K562 treated with DMSO at 1 percent for 12 hours (cell line): ENCODE data around the gene AKT2. TPM values are rescaled to one million over a fixed set of nuclear protein-coding genes. Genes with fewer than 3 reads are reported as not detected.

ENCODE experiments used
- total RNA-seq: library from RNA; unstranded; fragments of 300-600 nt; gene quantifications from 2 replicates; pipeline ENCODE4 v1.2.3, GENCODE V29; 2022; ENCODE audit not compliant: insufficient read depth

Gene AKT2
- 18.8 and 58.1 TPM in 2 replicates for total RNA-seq

GRCh38 chr19:40284501-40285352, at the start of gene AKT2:
Gene AKT2 (minus strand): TSS chr19:40285345. CDS start chr19:40265267, 20,078 bp downstream.

GRCh38 chr19:40217934-40218890, 66.9 kb downstream of the AKT2 start, which contains the start of gene TTC9B:
Gene TTC9B (minus strand): TSS chr19:40218384. CDS start chr19:40218381, 3 bp downstream.

GRCh38 chr19:40190891-40191835, 94.0 kb downstream of the AKT2 start, which contains the start of gene MAP3K10:
Gene MAP3K10 (plus strand): TSS chr19:40191426. CDS start chr19:40192032, 606 bp downstream.

Other genes with a start within 250 kb of the AKT2 start
- gene ZNF780B, start 229.1 kb downstream of the AKT2 start, total RNA-seq, result 2.6 and 10.7 TPM in 2 replicates
- gene ZNF780A, start 194.4 kb downstream of the AKT2 start, total RNA-seq, result 21.2 and 22.3 TPM in 2 replicates
- 13.6 and 16.6 TPM in 2 replicates for gene MAP3K10, start 93.9 kb downstream of the AKT2 start, total RNA-seq
- gene TTC9B, start 67.0 kb downstream of the AKT2 start, total RNA-seq, result not detected in 2 replicates
- gene CCNP, start 58.7 kb downstream of the AKT2 start, total RNA-seq, result not detected in 2 replicates
- gene C19orf47, start 63.1 kb upstream of the AKT2 start, total RNA-seq, result 11.3 and 21.5 TPM in 2 replicates
- gene PLD3, start 63.4 kb upstream of the AKT2 start, total RNA-seq, result 635 and 828 TPM in 2 replicates
- 1.00 TPM in 1 of 2 replicates, not detected in the other for gene HIPK4, start 104.8 kb upstream of the AKT2 start, total RNA-seq
- gene PRX, start 128.0 kb upstream of the AKT2 start, total RNA-seq, result 4.7 and 6.4 TPM in 2 replicates
- 35.0 and 44.4 TPM in 2 replicates for gene SERTAD1, start 140.6 kb upstream of the AKT2 start, total RNA-seq
- gene SERTAD3, start 159.0 kb upstream of the AKT2 start, total RNA-seq, result 26.1 and 27.1 TPM in 2 replicates
- gene BLVRB, start 180.4 kb upstream of the AKT2 start, total RNA-seq, result 668 and 1,140 TPM in 2 replicates
- 1.8 and 2.9 TPM in 2 replicates for gene SPTBN4, start 181.7 kb upstream of the AKT2 start, total RNA-seq